K562 (cell line): Measurements from ENCODE around the gene PUM2.

Experiments
- BCL6 ChIP-seq: fragments of 250-450 bp; sonication (Bioruptor Pico); IDR thresholded peaks from 2 replicates; pipeline ENCODE4 v1.4.0; 2020
- CBX5 ChIP-seq: IDR thresholded peaks from 2 replicates; pipeline ENCODE4 v1.6.1; 2014; ENCODE audit warnings: low read depth, borderline replicate concordance
- CREB1 ChIP-seq, 2 experiments: sonication (generic) in 1 of 2; formaldehyde crosslinking in 1 of 2; IDR thresholded peaks; 2 replicates each; pipeline versions ENCODE4 v1.6.1 to v1.8.0; 2012 to 2022; ENCODE audit warnings: inconsistent platforms in 1 of 2, mild to moderate bottlenecking in 1 of 2, missing genetic modification reagents in 1 of 2, moderate library complexity in 1 of 2
- ETV5 ChIP-seq: sonication (generic); formaldehyde crosslinking; IDR thresholded peaks from 2 replicates; pipeline ENCODE4 v1.4.0; 2020; ENCODE audit warnings: low read depth, mild to moderate bottlenecking, missing genetic modification reagents
- FOXK1 ChIP-seq: sonication (generic); formaldehyde crosslinking; IDR thresholded peaks from 2 replicates; pipeline ENCODE4 v1.8.0; 2022; ENCODE audit warnings: missing genetic modification reagents, mild to moderate bottlenecking, borderline replicate concordance
- GABPB1 ChIP-seq: sonication (generic); formaldehyde crosslinking; IDR thresholded peaks from 2 replicates; pipeline ENCODE4 v1.8.0; 2022; ENCODE audit warnings: mild to moderate bottlenecking, missing genetic modification reagents
- ILK ChIP-seq: fragments of 450-650 bp; IDR thresholded peaks from 2 replicates; pipeline ENCODE4 v1.6.1; 2016; ENCODE audit warnings: missing genetic modification characterization, low read depth, mild to moderate bottlenecking, missing compliant biosample characterization, moderate library complexity, borderline replicate concordance
- MYC ChIP-seq, 2 experiments: fragments of 250-450 bp in 1 of 2; sonication (Bioruptor Pico) in 1 of 2; IDR thresholded peaks; 2 replicates each; pipeline versions ENCODE4 v1.5.1 to v1.6.1; 2012 to 2021; ENCODE audit warnings: low read depth in 2 of 2, borderline replicate concordance in 1 of 2, improper control_type of control experiment in 1 of 2, low read length in 1 of 2, mild to moderate bottlenecking in 1 of 2, moderate library complexity in 1 of 2
- SAFB2 ChIP-seq: fragments of 200-400 bp; formaldehyde crosslinking; IDR thresholded peaks from 2 replicates; pipeline ENCODE4 v1.6.1; 2018; ENCODE audit warnings: borderline replicate concordance, low read length, low read depth, moderate library complexity; ENCODE audit not compliant: severe bottlenecking
- TAF1 ChIP-seq: IDR thresholded peaks from 2 replicates; pipeline ENCODE4 v1.6.1; 2011; ENCODE audit warnings: mild to moderate bottlenecking, low read length, moderate library complexity; ENCODE audit not compliant: insufficient read depth, control insufficient read depth, severe bottlenecking; ENCODE audit errors: extremely low read depth
- TF ChIP-seq, protein P1 (sequence below), 3 experiments: IDR thresholded peaks in 2 of 3; conservative IDR thresholded peaks in 1 of 3; 2 replicates each; pipeline ENCODE4 v1.5.1; 2011 to 2012; ENCODE audit warnings: low read length in 3 of 3, mild to moderate bottlenecking in 3 of 3, control low read depth in 2 of 3, improper control_type of control experiment in 1 of 3, inconsistent platforms in 1 of 3, low read depth in 1 of 3, mixed read lengths in 1 of 3, moderate library complexity in 1 of 3; ENCODE audit not compliant: insufficient read depth in 2 of 3

DNA sequence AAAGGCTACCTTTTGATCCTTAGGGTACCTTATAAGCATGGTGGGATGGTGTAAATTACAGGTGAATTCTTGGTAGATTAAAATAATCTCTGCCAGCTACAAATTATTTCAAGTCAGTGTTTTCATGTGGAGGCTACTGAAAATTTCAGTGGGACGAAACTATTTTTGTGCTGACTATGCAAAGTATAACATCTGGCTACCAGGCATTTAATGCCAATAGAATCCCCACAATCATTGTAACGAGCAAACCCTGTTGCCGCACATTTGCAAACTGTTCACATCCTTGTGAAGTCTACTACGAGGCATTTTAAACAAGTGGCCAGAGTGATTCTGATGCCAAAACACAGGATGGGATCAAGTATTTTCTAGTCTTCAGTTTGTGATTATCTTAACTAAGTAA lies 77.6 kb downstream of the PUM2 start:
- TF ChIP-seq TAF1 (no peak), FOXK1 (CRISPR knock-in tag) (no peak), GABPB1 (no peak), ILK (tag) (no peak), MYC (IDR thresholded peaks at IDR 0.05; ENCODE audit: low read depth, low read length) (no peak), MYC (CRISPR knock-in tag; IDR thresholded peaks at IDR 0.05; ENCODE audit: borderline replicate concordance, low read depth) (no peak), BCL6 (CRISPR knock-in tag) (no peak), CREB1 (IDR thresholded peaks at IDR 0.05) (no peak), CREB1 (CRISPR knock-in tag; IDR thresholded peaks at IDR 0.05) (no peak), CBX5 (no peak), SAFB2 (no peak), ETV5 (CRISPR knock-in tag) (no peak)
- TF ChIP-seq, protein P1, sequence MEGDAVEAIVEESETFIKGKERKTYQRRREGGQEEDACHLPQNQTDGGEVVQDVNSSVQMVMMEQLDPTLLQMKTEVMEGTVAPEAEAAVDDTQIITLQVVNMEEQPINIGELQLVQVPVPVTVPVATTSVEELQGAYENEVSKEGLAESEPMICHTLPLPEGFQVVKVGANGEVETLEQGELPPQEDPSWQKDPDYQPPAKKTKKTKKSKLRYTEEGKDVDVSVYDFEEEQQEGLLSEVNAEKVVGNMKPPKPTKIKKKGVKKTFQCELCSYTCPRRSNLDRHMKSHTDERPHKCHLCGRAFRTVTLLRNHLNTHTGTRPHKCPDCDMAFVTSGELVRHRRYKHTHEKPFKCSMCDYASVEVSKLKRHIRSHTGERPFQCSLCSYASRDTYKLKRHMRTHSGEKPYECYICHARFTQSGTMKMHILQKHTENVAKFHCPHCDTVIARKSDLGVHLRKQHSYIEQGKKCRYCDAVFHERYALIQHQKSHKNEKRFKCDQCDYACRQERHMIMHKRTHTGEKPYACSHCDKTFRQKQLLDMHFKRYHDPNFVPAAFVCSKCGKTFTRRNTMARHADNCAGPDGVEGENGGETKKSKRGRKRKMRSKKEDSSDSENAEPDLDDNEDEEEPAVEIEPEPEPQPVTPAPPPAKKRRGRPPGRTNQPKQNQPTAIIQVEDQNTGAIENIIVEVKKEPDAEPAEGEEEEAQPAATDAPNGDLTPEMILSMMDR (IDR thresholded peaks at IDR 0.05 in 2 of 3, conservative IDR thresholded peaks at IDR 0.05 in 1 of 3; ENCODE audit: insufficient read depth in 2 of 3, low read depth in 1 of 3, low read length in 3 of 3) = no peak
